RWPE1 (cell line): ENCODE data around the gene TSHZ2.

Experiments
- CTCF ChIA-PET: fragments of 350-600 bp; sonication (Branson Sonifier 250); formaldehyde crosslinking; extraction: SDS; loops from one replicate; lab custom pipeline; 2021; lab: Yijun Ruan, JAX
- POLR2A ChIA-PET: fragments of 400-600 bp; formaldehyde crosslinking; extraction: SDS; loops from one replicate; lab custom pipeline; 2020; ENCODE audit warnings: antibody characterized with exemption; ENCODE audit not compliant: low non-redundant PET; lab: Yijun Ruan, JAX
- DNase-seq: peaks from one replicate; pipeline ENCODE4 v3.0.0; 2012; ENCODE audit warnings: low spot score
- H3K27ac ChIP-seq: fragments of 450-650 bp; 2 replicates; pipeline ENCODE4 v1.5.1; 2017
- CTCF ChIP-seq: fragments of 450-650 bp; conservative IDR thresholded peaks from 2 replicates; pipeline ENCODE4 v1.5.1; 2017; ENCODE audit warnings: low read depth, mild to moderate bottlenecking

The TSHZ2 gene

GRCh38 chr20:52933867-52934266 lies 38.3 kb upstream of the TSHZ2 start:
- no peak for DNase-seq
- no peak overlapping the region for H3K27ac ChIP-seq
- ChIA-PET POLR2A (no interaction called here), CTCF (interaction anchor here (0.8 kb wide), 1 partner anchor 93 kb away, joined by 4 read pairs; no protein-coding TSS in a partner anchor)
- TF ChIP-seq CTCF: no peak

GRCh38 chr20:52936351-52937340 lies 35.5 kb upstream of the TSHZ2 start:
- POLR2A ChIA-PET: no interaction called here
- no peak for TF ChIP-seq CTCF
- no peak for DNase-seq
- H3K27ac ChIP-seq: no peak overlapping the region
- CTCF ChIA-PET: interaction anchor here (0.6 kb wide), 1 partner anchor 43 kb away, joined by 3 read pairs; no protein-coding TSS in a partner anchor

GRCh38 chr20:52937591-52938100 lies 34.5 kb upstream of the TSHZ2 start:
- H3K27ac ChIP-seq: no peak overlapping the region
- TF ChIP-seq CTCF: no peak
- DNase-seq: no peak
- CTCF ChIA-PET: no interaction called here
- POLR2A ChIA-PET: no interaction called here

GRCh38 chr20:52939141-52939540 lies 33.0 kb upstream of the TSHZ2 start:
- no peak overlapping the region for H3K27ac ChIP-seq
- DNase-seq: no peak
- POLR2A ChIA-PET: no interaction called here

GRCh38 chr20:52941808-52942207 lies 30.4 kb upstream of the TSHZ2 start:
- CTCF ChIA-PET: no interaction called here
- TF ChIP-seq CTCF: no peak
- POLR2A ChIA-PET: no interaction called here
- no peak overlapping the region; the same call in 1 of the 2 replicates for H3K27ac ChIP-seq
- no peak for DNase-seq

More at GRCh38 chr20:52939141-52939540, 33.0 kb upstream of the TSHZ2 start:
- TF ChIP-seq CTCF: no peak
- CTCF ChIA-PET: no interaction called here

GRCh38 chr20:52943185-52943841 lies 28.8 kb upstream of the TSHZ2 start:
- CTCF ChIA-PET: interaction anchor here (0.5 to 0.7 kb wide), 2 partner anchors 14 to 56 kb away, joined by 3 to 5 read pairs; no protein-coding TSS in a partner anchor

More at GRCh38 chr20:52943185-52943841, 28.8 kb upstream of the TSHZ2 start:
- no peak for TF ChIP-seq CTCF
- DNase-seq: peak; percentile 85
- POLR2A ChIA-PET: no interaction called here
- no peak overlapping the region for H3K27ac ChIP-seq
